ENCODE results near the gene MTIF2. TPM values are rescaled to one million over a fixed set of nuclear protein-coding genes. Genes with fewer than 3 reads are reported as not detected.
A peak's percentile ranks its signal among the peaks of the same experiment; 100 is the strongest.

Gene MTIF2
- 34.7 and 43.2 TPM in 2 replicates for total RNA-seq (2014; rRNA removed; shearing (Covaris generic); ENCODE audit: low replicate concordance)

GRCh38 chr2:55268907-55269644 lies at the start of gene MTIF2:
MTIF2 (minus strand) TSS chr2:55269231; CDS start chr2:55263858, 5,373 bp downstream.
- Histone ChIP-seq H3K79me2 (ENCODE audit: low read length) (peaks cover 32% of the 10 kb centered on the region), H4K20me1 (ENCODE audit: insufficient read depth, low read depth, low read length) (no peaks in the 10 kb centered on the region), H3K27ac (ENCODE audit: low read length) (peak within 1 kb of the TSS; percentile 74), H3K36me3 (ENCODE audit: insufficient read depth, low read length) (peaks cover 19% of the 10 kb centered on the region; the same call in 1 of the 2 replicates), H3K4me3 (ENCODE audit: low read length) (peak within 1 kb of the TSS; percentile 98), H3K4me1 (ENCODE audit: low read length) (peaks cover 18% of the 10 kb centered on the region), H3K27me3 (ENCODE audit: low read length) (no peaks in the 10 kb centered on the region), H3K9me3 (ENCODE audit: low read length) (no peaks in the 10 kb centered on the region), H2AFZ (ENCODE audit: low read length) (peak within 1 kb of the TSS; percentile 50), H3K9ac (ENCODE audit: low read length) (peak within 1 kb of the TSS; percentile 94), H3K4me2 (ENCODE audit: low read depth, low read length, poor library complexity, severe bottlenecking) (peak within 1 kb of the TSS; percentile 86), H3K9me2 (replicated peaks; ENCODE audit: insufficient read depth, low read length) (no peaks in the 10 kb centered on the region)
- peak; percentile 97 for DNase-seq

GRCh38 chr2:55314985-55315384 lies 46.0 kb upstream of the MTIF2 start:
- H3K9ac ChIP-seq (ENCODE audit: low read length) = no peak overlapping the region
- H3K4me1 ChIP-seq (ENCODE audit: low read length) = no peaks in the 10 kb centered on the region
- peaks cover 73% of the 10 kb centered on the region for H3K36me3 ChIP-seq (ENCODE audit: insufficient read depth, low read length)
- H3K9me3 ChIP-seq (ENCODE audit: low read length) = no peaks in the 10 kb centered on the region
- no peaks in the 10 kb centered on the region for H3K9me2 ChIP-seq (replicated peaks; ENCODE audit: insufficient read depth, low read length)
- H3K27ac ChIP-seq (ENCODE audit: low read length) = no peak overlapping the region
- no peak overlapping the region for H3K4me2 ChIP-seq (ENCODE audit: low read depth, low read length, poor library complexity, severe bottlenecking)
- no peaks in the 10 kb centered on the region for H4K20me1 ChIP-seq (ENCODE audit: insufficient read depth, low read depth, low read length)
- DNase-seq = no peak
- H3K4me3 ChIP-seq (ENCODE audit: low read length) = no peak overlapping the region
- H2AFZ ChIP-seq (ENCODE audit: low read length) = no peak overlapping the region
- H3K27me3 ChIP-seq (ENCODE audit: low read length) = no peaks in the 10 kb centered on the region
- H3K79me2 ChIP-seq (ENCODE audit: low read length) = no peaks in the 10 kb centered on the region; the same call in 1 of the 2 replicates

- Histone ChIP-seq H3K9me2 (replicated peaks; ENCODE audit: insufficient read depth, low read length) (no peaks in the 10 kb centered on the region), H2AFZ (ENCODE audit: low read length) (no peak overlapping the region), H4K20me1 (ENCODE audit: insufficient read depth, low read depth, low read length) (no peaks in the 10 kb centered on the region), H3K9ac (ENCODE audit: low read length) (no peak overlapping the region), H3K27me3 (ENCODE audit: low read length) (no peaks in the 10 kb centered on the region), H3K4me1 (ENCODE audit: low read length) (peaks cover 9% of the 10 kb centered on the region), H3K79me2 (ENCODE audit: low read length) (peaks cover 4% of the 10 kb centered on the region; the same call in 1 of the 2 replicates), H3K36me3 (ENCODE audit: insufficient read depth, low read length) (peaks cover 72% of the 10 kb centered on the region; the same call in 1 of the 2 replicates), H3K4me3 (ENCODE audit: low read length) (no peak overlapping the region), H3K27ac (ENCODE audit: low read length) (no peak overlapping the region), H3K9me3 (ENCODE audit: low read length) (no peaks in the 10 kb centered on the region), H3K4me2 (ENCODE audit: low read depth, low read length, poor library complexity, severe bottlenecking) (no peak overlapping the region)
- peak; percentile 70 for DNase-seq
Observed at GRCh38 chr2:55311444-55311870, 42.4 kb upstream of the MTIF2 start.

GRCh38 chr2:55309446-55309845 lies 40.4 kb upstream of the MTIF2 start:
- no peak overlapping the region for H3K9ac ChIP-seq (ENCODE audit: low read length)
- no peak overlapping the region for H3K4me2 ChIP-seq (ENCODE audit: low read depth, low read length, poor library complexity, severe bottlenecking)
- H3K36me3 ChIP-seq (ENCODE audit: insufficient read depth, low read length) = peaks cover 60% of the 10 kb centered on the region; the same call in 1 of the 2 replicates
- no peaks in the 10 kb centered on the region for H3K9me3 ChIP-seq (ENCODE audit: low read length)
- H4K20me1 ChIP-seq (ENCODE audit: insufficient read depth, low read depth, low read length) = no peaks in the 10 kb centered on the region
- H3K79me2 ChIP-seq (ENCODE audit: low read length) = peaks cover 4% of the 10 kb centered on the region; the same call in 1 of the 2 replicates
- peaks cover 9% of the 10 kb centered on the region for H3K4me1 ChIP-seq (ENCODE audit: low read length)
- no peak overlapping the region for H2AFZ ChIP-seq (ENCODE audit: low read length)
- H3K4me3 ChIP-seq (ENCODE audit: low read length) = no peak overlapping the region
- H3K9me2 ChIP-seq (replicated peaks; ENCODE audit: insufficient read depth, low read length) = no peaks in the 10 kb centered on the region
- no peak overlapping the region for H3K27ac ChIP-seq (ENCODE audit: low read length)
- H3K27me3 ChIP-seq (ENCODE audit: low read length) = no peaks in the 10 kb centered on the region
- DNase-seq = no peak

GRCh38 chr2:55302241-55302640 lies 33.2 kb upstream of the MTIF2 start:
- DNase-seq = no peak
- Histone ChIP-seq H3K9ac (ENCODE audit: low read length) (no peak overlapping the region), H4K20me1 (ENCODE audit: insufficient read depth, low read depth, low read length) (no peaks in the 10 kb centered on the region), H3K27me3 (ENCODE audit: low read length) (no peaks in the 10 kb centered on the region), H3K36me3 (ENCODE audit: insufficient read depth, low read length) (peaks cover 48% of the 10 kb centered on the region; the same call in 1 of the 2 replicates), H3K4me3 (ENCODE audit: low read length) (no peak overlapping the region), H2AFZ (ENCODE audit: low read length) (no peak overlapping the region), H3K4me2 (ENCODE audit: low read depth, low read length, poor library complexity, severe bottlenecking) (no peak overlapping the region), H3K79me2 (ENCODE audit: low read length) (peaks cover 3% of the 10 kb centered on the region; the same call in 1 of the 2 replicates), H3K4me1 (ENCODE audit: low read length) (no peaks in the 10 kb centered on the region), H3K9me2 (replicated peaks; ENCODE audit: insufficient read depth, low read length) (no peaks in the 10 kb centered on the region), H3K9me3 (ENCODE audit: low read length) (no peaks in the 10 kb centered on the region), H3K27ac (ENCODE audit: low read length) (no peak overlapping the region)

- Histone ChIP-seq H3K4me2 (ENCODE audit: low read depth, low read length, poor library complexity, severe bottlenecking) (no peak overlapping the region), H3K79me2 (ENCODE audit: low read length) (peaks cover 3% of the 10 kb centered on the region), H3K36me3 (ENCODE audit: insufficient read depth, low read length) (peaks cover 44% of the 10 kb centered on the region; the same call in 1 of the 2 replicates), H3K9me2 (replicated peaks; ENCODE audit: insufficient read depth, low read length) (no peaks in the 10 kb centered on the region), H3K9ac (ENCODE audit: low read length) (no peak overlapping the region), H3K9me3 (ENCODE audit: low read length) (no peaks in the 10 kb centered on the region), H4K20me1 (ENCODE audit: insufficient read depth, low read depth, low read length) (no peaks in the 10 kb centered on the region), H3K4me1 (ENCODE audit: low read length) (peaks cover 3% of the 10 kb centered on the region; the same call in 1 of the 2 replicates), H2AFZ (ENCODE audit: low read length) (no peak overlapping the region), H3K27me3 (ENCODE audit: low read length) (no peaks in the 10 kb centered on the region), H3K4me3 (ENCODE audit: low read length) (no peak overlapping the region), H3K27ac (ENCODE audit: low read length) (no peak overlapping the region)
- DNase-seq = no peak
Observed at GRCh38 chr2:55301277-55301676, 32.2 kb upstream of the MTIF2 start.

- Histone ChIP-seq H3K27me3 (ENCODE audit: low read length) (no peaks in the 10 kb centered on the region), H4K20me1 (ENCODE audit: insufficient read depth, low read depth, low read length) (no peaks in the 10 kb centered on the region), H3K9me3 (ENCODE audit: low read length) (no peaks in the 10 kb centered on the region), H3K9ac (ENCODE audit: low read length) (no peak overlapping the region), H3K4me1 (ENCODE audit: low read length) (peaks cover 31% of the 10 kb centered on the region), H3K4me3 (ENCODE audit: low read length) (no peak overlapping the region), H2AFZ (ENCODE audit: low read length) (no peak overlapping the region), H3K79me2 (ENCODE audit: low read length) (peaks cover 22% of the 10 kb centered on the region), H3K9me2 (replicated peaks; ENCODE audit: insufficient read depth, low read length) (no peaks in the 10 kb centered on the region), H3K27ac (ENCODE audit: low read length) (no peak overlapping the region), H3K36me3 (ENCODE audit: insufficient read depth, low read length) (peaks cover 45% of the 10 kb centered on the region), H3K4me2 (ENCODE audit: low read depth, low read length, poor library complexity, severe bottlenecking) (no peak overlapping the region)
- no peak for DNase-seq
Observed at GRCh38 chr2:55296393-55296792, 27.4 kb upstream of the MTIF2 start.

GRCh38 chr2:55283083-55283482 lies 14.1 kb upstream of the MTIF2 start:
- H2AFZ ChIP-seq (ENCODE audit: low read length) = no peak overlapping the region
- DNase-seq = no peak
- H3K4me3 ChIP-seq (ENCODE audit: low read length) = peak overlapping the region; percentile 94
- peaks cover 27% of the 10 kb centered on the region for H3K4me1 ChIP-seq (ENCODE audit: low read length)
- peaks cover 12% of the 10 kb centered on the region for H3K79me2 ChIP-seq (ENCODE audit: low read length)
- H3K9me3 ChIP-seq (ENCODE audit: low read length) = no peaks in the 10 kb centered on the region
- no peaks in the 10 kb centered on the region for H3K36me3 ChIP-seq (ENCODE audit: insufficient read depth, low read length)
- H3K27me3 ChIP-seq (ENCODE audit: low read length) = no peaks in the 10 kb centered on the region
- no peaks in the 10 kb centered on the region for H3K9me2 ChIP-seq (replicated peaks; ENCODE audit: insufficient read depth, low read length)
- H3K4me2 ChIP-seq (ENCODE audit: low read depth, low read length, poor library complexity, severe bottlenecking) = peak overlapping the region; percentile 98
- peak overlapping the region; percentile 41 for H3K9ac ChIP-seq (ENCODE audit: low read length)
- no peaks in the 10 kb centered on the region for H4K20me1 ChIP-seq (ENCODE audit: insufficient read depth, low read depth, low read length)
- peak overlapping the region; percentile 73; the same call in 1 of the 2 replicates for H3K27ac ChIP-seq (ENCODE audit: low read length)

Data from Karpas-422 (cell line).